AG20443 (cell line): ENCODE measurements around the gene BCKDHA.
"Not testable (repeated sequence)": the region's sequence is repeated elsewhere in the genome, so short reads cannot be mapped to it uniquely, and the experiment has no call there.

ENCODE experiments used
- DNase-seq: peaks from one replicate; pipeline ENCODE4 v3.0.0; 2012; ENCODE audit warnings: low spot score, mixed read lengths

BCKDHA gene

GRCh38 chr19:41426116-41426841, 28.7 kb downstream of the BCKDHA start:
- no peak for DNase-seq

GRCh38 chr19:41426952-41427646, 29.5 kb downstream of the BCKDHA start, which contains the start of gene B3GNT8:
B3GNT8 (minus strand) TSS chr19:41427374; CDS start chr19:41426778, 596 bp downstream.
- DNase-seq: peak; percentile 95

- no peak for DNase-seq
Measured at GRCh38 chr19:41427647-41428480, 30.2 kb downstream of the BCKDHA start.

- DNase-seq: no peak
Measured at GRCh38 chr19:41428481-41428859, 30.9 kb downstream of the BCKDHA start.

GRCh38 chr19:41430922-41431321, 33.3 kb downstream of the BCKDHA start:
- DNase-seq: no peak

GRCh38 chr19:41431426-41432386, 34.1 kb downstream of the BCKDHA start:
- peak; percentile 44 for DNase-seq

GRCh38 chr19:41433171-41433570, 35.6 kb downstream of the BCKDHA start:
- no peak for DNase-seq

- DNase-seq: no peak
Measured at GRCh38 chr19:41434450-41434849, 36.8 kb downstream of the BCKDHA start.

- DNase-seq: not testable (repeated sequence)
Measured at GRCh38 chr19:41435376-41435775, 37.8 kb downstream of the BCKDHA start.

- DNase-seq: no peak
Measured at GRCh38 chr19:41435936-41436673, 38.5 kb downstream of the BCKDHA start.

GRCh38 chr19:41436674-41436951, 39.0 kb downstream of the BCKDHA start:
- DNase-seq: no peak

GRCh38 chr19:41437944-41438574, 40.4 kb downstream of the BCKDHA start:
- DNase-seq: no peak

- DNase-seq: peak; percentile 96
Measured at GRCh38 chr19:41439441-41440222, 42.0 kb downstream of the BCKDHA start, which contains the start of gene DMAC2. DMAC2 (minus strand) TSS chr19:41439912; CDS start chr19:41439899, 13 bp downstream.

GRCh38 chr19:41441321-41441945, 43.8 kb downstream of the BCKDHA start:
- DNase-seq: no peak

- no peak for DNase-seq
Measured at GRCh38 chr19:41442473-41443355, 45.1 kb downstream of the BCKDHA start, which contains the start of gene ERICH4. ERICH4 (plus strand) TSS chr19:41443156; CDS start chr19:41443170, 14 bp downstream.

- no peak for DNase-seq
Measured at GRCh38 chr19:41443813-41444455, 46.3 kb downstream of the BCKDHA start.

GRCh38 chr19:41445575-41445974, 48.0 kb downstream of the BCKDHA start:
- DNase-seq: no peak
